ENCODE data around the gene USP15. TPM values are rescaled to one million over a fixed set of nuclear protein-coding genes. Genes with fewer than 3 reads are reported as not detected.

Gene USP15
- total RNA-seq, 1 donor from 2014 or later: 74.2 TPM

DNA sequence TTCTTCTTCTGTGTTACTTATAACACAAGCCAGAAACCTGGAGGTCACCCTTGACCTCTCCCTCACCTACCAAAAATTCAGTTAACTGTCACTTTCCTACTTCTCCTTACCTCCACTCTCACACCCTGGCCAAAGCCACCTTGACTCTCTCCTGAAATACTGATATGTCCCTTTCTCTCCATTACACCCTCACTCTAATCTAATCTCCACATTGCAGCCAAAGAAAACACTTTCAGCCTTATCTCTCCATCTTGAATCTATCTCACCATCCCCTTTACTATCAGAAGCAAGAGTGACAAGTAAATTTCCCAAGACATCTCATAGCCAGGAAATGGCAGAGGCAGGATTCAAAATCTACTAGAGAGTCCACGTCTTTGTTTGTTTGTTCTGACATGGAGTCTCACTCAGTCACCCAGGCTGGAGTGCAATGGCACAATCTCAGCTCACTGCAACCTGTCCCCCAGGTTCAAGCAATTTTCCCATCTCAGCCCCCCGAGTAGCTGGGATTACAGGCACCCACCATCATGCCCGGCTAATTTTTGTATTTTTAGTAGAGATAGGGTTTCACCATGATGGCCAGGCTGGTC, 28.0 kb upstream of the USP15 start:
- no peaks in the 10 kb centered on the region for H3K36me3 ChIP-seq
- DNase-seq (ENCODE audit: extremely low spot score in 2 of 2): no peak
- no peak overlapping the region for H3K4me3 ChIP-seq
- H3K27ac ChIP-seq: no peak overlapping the region
- no peaks in the 10 kb centered on the region for H3K27me3 ChIP-seq
- intact Hi-C loops (cut with DNase I): no loop called here
- no peaks in the 10 kb centered on the region for H3K4me1 ChIP-seq
- TF ChIP-seq POLR2A (IDR thresholded peaks at IDR 0.05) (no peak), POLR2AphosphoS5 (IDR thresholded peaks at IDR 0.05; ENCODE audit: insufficient read depth in 1 of 2, low read depth in 1 of 2) (no peak)
- TF ChIP-seq, protein P1, sequence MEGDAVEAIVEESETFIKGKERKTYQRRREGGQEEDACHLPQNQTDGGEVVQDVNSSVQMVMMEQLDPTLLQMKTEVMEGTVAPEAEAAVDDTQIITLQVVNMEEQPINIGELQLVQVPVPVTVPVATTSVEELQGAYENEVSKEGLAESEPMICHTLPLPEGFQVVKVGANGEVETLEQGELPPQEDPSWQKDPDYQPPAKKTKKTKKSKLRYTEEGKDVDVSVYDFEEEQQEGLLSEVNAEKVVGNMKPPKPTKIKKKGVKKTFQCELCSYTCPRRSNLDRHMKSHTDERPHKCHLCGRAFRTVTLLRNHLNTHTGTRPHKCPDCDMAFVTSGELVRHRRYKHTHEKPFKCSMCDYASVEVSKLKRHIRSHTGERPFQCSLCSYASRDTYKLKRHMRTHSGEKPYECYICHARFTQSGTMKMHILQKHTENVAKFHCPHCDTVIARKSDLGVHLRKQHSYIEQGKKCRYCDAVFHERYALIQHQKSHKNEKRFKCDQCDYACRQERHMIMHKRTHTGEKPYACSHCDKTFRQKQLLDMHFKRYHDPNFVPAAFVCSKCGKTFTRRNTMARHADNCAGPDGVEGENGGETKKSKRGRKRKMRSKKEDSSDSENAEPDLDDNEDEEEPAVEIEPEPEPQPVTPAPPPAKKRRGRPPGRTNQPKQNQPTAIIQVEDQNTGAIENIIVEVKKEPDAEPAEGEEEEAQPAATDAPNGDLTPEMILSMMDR (IDR thresholded peaks at IDR 0.05): no peak
- no peaks in the 10 kb centered on the region for H3K9me3 ChIP-seq

DNA sequence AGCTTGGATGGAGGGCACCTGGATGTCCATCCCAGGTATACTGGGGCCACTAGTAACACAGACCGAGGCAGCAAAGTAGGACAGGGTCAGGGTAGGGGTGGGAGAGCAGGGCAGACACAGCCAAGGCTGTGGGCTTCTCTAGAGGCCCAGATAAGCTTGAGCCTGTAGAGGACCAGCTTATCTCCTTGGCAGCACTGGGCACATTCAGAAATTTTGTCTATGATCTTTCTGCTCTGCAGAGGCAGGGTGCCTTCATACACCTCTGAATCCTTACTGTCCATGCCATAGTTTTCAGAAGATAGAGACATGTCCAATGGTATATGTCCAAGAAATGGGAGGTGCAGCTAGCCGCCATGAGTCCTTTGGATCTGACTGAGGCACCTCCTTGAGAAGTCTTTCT, 26.4 kb upstream of the USP15 start:
- Histone ChIP-seq H3K27ac (no peak overlapping the region), H3K27me3 (no peaks in the 10 kb centered on the region), H3K4me1 (no peaks in the 10 kb centered on the region), H3K36me3 (no peaks in the 10 kb centered on the region), H3K4me3 (no peak overlapping the region), H3K9me3 (no peaks in the 10 kb centered on the region)
- TF ChIP-seq POLR2A (IDR thresholded peaks at IDR 0.05): no peak
- no peak for TF ChIP-seq POLR2AphosphoS5 (IDR thresholded peaks at IDR 0.05; ENCODE audit: insufficient read depth in 1 of 2, low read depth in 1 of 2)
- TF ChIP-seq, protein P1 (IDR thresholded peaks at IDR 0.05): no peak
- no peak for DNase-seq (ENCODE audit: extremely low spot score in 2 of 2)
- intact Hi-C loops (cut with DNase I): no loop called here

DNA sequence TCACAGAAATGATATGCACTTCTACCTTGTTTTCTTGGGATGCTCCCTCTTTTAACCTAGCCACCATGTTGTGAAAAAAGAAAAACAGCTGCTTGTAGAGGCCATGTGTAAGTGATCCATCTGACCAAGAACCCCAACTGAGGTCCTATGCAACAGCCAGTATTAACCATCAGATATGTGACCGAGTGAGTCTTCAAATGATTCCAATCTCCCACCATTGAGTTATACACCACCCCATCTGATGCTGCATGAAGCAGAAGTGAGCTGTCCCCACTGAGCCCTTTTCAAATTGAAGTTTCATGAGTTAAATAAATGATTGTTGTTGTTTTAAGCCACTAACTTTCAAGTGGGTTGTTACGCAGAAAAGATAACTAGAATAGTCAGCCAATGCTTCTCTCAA, 20.6 kb upstream of the USP15 start:
- intact Hi-C loops (cut with DNase I): no loop called here
- no peaks in the 10 kb centered on the region for H3K27me3 ChIP-seq
- H3K27ac ChIP-seq: no peak overlapping the region
- H3K4me1 ChIP-seq: no peaks in the 10 kb centered on the region
- H3K4me3 ChIP-seq: no peak overlapping the region
- no peak for DNase-seq (ENCODE audit: extremely low spot score in 2 of 2)
- no peaks in the 10 kb centered on the region for H3K36me3 ChIP-seq
- TF ChIP-seq, protein P1 (IDR thresholded peaks at IDR 0.05): no peak
- TF ChIP-seq POLR2A (IDR thresholded peaks at IDR 0.05) (no peak), POLR2AphosphoS5 (IDR thresholded peaks at IDR 0.05; ENCODE audit: insufficient read depth in 1 of 2, low read depth in 1 of 2) (no peak)
- no peaks in the 10 kb centered on the region for H3K9me3 ChIP-seq

DNA sequence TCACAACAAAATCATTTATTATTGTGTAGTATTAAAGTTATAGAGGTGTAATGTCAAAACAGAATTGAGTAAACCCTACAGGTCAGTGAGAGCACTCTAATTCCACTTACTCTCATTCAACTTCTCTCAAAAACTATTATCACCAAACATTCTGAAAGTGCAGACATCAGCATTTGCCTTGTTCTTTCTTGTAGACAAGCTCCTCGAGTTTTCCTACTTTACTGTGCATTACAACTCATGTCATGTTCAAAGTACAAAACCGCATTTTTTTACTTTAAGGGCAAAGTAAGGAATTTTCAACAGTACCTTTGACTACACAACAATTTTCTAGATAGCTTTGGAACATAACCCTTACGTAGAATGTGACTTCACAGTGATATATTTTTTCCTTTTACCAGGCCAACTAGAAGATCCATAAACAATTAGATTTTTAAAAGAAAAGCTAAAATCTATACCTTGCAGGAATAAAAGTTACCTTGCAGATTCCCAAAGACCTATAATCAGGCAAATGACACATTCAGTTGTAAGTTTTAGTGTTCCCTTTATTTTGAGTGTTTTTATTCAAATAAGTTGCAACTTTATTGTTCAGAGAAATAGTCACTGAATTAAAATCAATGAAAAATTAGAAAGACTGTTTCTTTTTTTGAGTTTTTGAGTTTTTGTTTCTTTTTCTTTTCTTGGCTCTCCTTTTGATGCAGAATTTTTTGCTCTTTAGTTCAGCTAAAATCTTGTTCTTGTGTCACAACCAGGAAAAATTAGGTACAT, 12.7 kb upstream of the USP15 start:
- Histone ChIP-seq H3K36me3 (no peaks in the 10 kb centered on the region), H3K9me3 (no peaks in the 10 kb centered on the region), H3K27me3 (no peaks in the 10 kb centered on the region), H3K4me1 (peaks cover 10% of the 10 kb centered on the region), H3K4me3 (no peak overlapping the region), H3K27ac (no peak overlapping the region)
- intact Hi-C loops (cut with DNase I): no loop called here
- TF ChIP-seq, protein P1 (IDR thresholded peaks at IDR 0.05): no peak
- TF ChIP-seq POLR2A (IDR thresholded peaks at IDR 0.05) (no peak), POLR2AphosphoS5 (IDR thresholded peaks at IDR 0.05; ENCODE audit: insufficient read depth in 1 of 2, low read depth in 1 of 2) (no peak)
- no peak for DNase-seq (ENCODE audit: extremely low spot score in 2 of 2)

DNA sequence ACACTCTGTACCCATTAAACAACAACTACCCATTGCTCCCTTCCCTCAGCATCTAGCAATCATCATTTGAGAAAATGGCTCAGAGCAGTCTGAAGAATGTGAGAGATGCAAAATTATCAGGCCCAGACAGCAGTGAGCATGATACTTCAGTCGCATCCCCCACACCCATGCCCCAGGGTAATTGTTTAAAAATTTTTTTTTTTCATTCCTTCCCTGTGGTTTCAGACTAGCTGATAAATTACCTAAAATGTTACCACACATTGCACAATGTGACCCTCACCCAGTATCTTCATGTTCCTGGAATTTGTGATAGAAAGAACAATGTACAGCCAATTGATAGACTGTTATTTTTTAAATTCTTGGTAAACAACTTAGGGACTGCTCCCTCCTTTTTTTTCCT, 11.3 kb upstream of the USP15 start:
- intact Hi-C loops (cut with DNase I): no loop called here
- no peak overlapping the region for H3K4me3 ChIP-seq
- TF ChIP-seq POLR2AphosphoS5 (IDR thresholded peaks at IDR 0.05; ENCODE audit: insufficient read depth in 1 of 2, low read depth in 1 of 2) (no peak), POLR2A (IDR thresholded peaks at IDR 0.05) (no peak)
- TF ChIP-seq, protein P1 (IDR thresholded peaks at IDR 0.05): no peak

More for the DNA sequence above, 11.3 kb upstream of the USP15 start:
- no peaks in the 10 kb centered on the region for H3K9me3 ChIP-seq
- no peaks in the 10 kb centered on the region for H3K27me3 ChIP-seq
- H3K27ac ChIP-seq: no peak overlapping the region
- DNase-seq (ENCODE audit: extremely low spot score in 2 of 2): no peak
- no peaks in the 10 kb centered on the region for H3K36me3 ChIP-seq
- H3K4me1 ChIP-seq: peaks cover 10% of the 10 kb centered on the region

Measured in vagina (tissue), 2 donors.